NB4 (cell line): ENCODE measurements around the gene ACTR3C.
"Not testable (repeated sequence)": the region's sequence is repeated elsewhere in the genome, so short reads cannot be mapped to it uniquely, and the experiment has no call there.

Experiments used
- MYC ChIP-seq: IDR thresholded peaks from 2 replicates; pipeline ENCODE4 v1.6.1; 2011; ENCODE audit warnings: low read depth, low read length
- POLR2A ChIP-seq: IDR thresholded peaks from 2 replicates; pipeline ENCODE4 v1.6.1; 2011; ENCODE audit warnings: mild to moderate bottlenecking; ENCODE audit not compliant: insufficient read length; ENCODE audit errors: extremely low read depth
- TF ChIP-seq, protein P1 (sequence below): IDR thresholded peaks from one replicate; pipeline ENCODE4 v1.5.1; 2012; ENCODE audit warnings: low read depth, low read length
- TF ChIP-seq, protein P2 (sequence below): IDR thresholded peaks from 2 replicates; pipeline ENCODE4 v1.6.1; 2011; ENCODE audit warnings: low read depth, low read length

DNA sequence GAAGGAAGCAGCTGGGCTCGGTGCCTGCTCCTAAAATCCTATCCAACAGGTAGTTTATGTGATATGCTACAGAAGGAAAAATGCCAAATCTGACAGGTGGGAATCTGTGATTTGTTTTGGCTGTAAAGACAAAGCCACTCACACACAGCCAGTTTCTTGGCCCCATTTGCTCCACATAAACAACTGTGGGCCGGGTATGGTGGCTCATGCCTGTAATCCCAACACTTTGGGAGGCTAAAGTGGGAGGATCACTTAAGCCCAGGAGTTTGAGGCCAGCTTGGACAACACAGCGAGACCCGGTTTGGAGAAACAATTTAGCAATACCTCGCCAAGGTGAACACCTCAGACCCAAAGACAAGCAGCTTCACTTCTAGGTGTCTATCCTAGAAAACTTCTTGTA is 17.0 kb downstream of the ACTR3C start:
- TF ChIP-seq POLR2A, MYC: not testable (repeated sequence)
- TF ChIP-seq, protein P1, sequence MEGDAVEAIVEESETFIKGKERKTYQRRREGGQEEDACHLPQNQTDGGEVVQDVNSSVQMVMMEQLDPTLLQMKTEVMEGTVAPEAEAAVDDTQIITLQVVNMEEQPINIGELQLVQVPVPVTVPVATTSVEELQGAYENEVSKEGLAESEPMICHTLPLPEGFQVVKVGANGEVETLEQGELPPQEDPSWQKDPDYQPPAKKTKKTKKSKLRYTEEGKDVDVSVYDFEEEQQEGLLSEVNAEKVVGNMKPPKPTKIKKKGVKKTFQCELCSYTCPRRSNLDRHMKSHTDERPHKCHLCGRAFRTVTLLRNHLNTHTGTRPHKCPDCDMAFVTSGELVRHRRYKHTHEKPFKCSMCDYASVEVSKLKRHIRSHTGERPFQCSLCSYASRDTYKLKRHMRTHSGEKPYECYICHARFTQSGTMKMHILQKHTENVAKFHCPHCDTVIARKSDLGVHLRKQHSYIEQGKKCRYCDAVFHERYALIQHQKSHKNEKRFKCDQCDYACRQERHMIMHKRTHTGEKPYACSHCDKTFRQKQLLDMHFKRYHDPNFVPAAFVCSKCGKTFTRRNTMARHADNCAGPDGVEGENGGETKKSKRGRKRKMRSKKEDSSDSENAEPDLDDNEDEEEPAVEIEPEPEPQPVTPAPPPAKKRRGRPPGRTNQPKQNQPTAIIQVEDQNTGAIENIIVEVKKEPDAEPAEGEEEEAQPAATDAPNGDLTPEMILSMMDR = not testable (repeated sequence)
- TF ChIP-seq, protein P2, sequence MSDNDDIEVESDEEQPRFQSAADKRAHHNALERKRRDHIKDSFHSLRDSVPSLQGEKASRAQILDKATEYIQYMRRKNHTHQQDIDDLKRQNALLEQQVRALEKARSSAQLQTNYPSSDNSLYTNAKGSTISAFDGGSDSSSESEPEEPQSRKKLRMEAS = not testable (repeated sequence)
